ENCODE results near the gene PSME2.

Gene PSME2

DNA sequence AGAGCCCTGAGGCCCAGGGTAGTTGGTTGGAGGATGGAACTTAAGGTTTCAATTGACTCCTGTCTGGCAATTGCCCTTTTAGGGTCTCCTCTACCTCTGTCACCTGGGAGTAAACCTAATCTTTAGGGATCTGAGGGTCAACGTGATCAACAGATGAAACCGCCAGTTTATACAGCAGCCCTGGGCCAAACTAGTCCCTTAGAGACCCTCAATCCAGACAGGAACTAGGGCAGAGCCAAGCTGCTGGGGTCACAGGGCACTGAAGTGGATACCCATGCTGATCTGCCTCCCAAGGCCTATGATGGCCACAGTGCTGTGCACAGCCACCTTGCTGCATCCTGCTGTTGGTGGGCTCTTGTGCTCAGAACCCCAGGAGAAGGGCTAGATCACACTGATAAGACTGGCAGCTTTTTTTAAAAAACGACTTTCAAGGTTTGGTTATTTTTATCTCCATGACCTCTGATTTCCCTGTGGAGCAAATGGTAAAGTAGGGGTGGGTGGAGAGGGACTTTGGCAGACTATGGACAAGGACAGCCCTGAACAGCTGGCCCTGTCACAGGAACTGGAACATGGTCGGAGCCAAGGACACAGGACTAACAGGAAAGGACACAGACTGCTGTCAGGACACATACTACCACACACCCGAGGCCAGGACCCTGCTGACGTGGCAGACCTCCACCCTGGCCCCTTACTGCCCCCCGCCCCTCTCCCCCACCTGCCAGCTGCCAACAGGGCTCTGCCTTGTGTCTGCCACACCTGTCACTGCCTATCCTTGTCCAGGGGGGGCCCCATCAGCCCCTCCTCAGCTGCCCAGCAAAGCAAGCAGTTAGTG is 15.5 kb downstream of the PSME2 start:
- in situ Hi-C loops (cut with HindIII; ENCODE audit: low sequenced_read_pairs) = no loop called here
- TF ChIP-seq, protein P1, sequence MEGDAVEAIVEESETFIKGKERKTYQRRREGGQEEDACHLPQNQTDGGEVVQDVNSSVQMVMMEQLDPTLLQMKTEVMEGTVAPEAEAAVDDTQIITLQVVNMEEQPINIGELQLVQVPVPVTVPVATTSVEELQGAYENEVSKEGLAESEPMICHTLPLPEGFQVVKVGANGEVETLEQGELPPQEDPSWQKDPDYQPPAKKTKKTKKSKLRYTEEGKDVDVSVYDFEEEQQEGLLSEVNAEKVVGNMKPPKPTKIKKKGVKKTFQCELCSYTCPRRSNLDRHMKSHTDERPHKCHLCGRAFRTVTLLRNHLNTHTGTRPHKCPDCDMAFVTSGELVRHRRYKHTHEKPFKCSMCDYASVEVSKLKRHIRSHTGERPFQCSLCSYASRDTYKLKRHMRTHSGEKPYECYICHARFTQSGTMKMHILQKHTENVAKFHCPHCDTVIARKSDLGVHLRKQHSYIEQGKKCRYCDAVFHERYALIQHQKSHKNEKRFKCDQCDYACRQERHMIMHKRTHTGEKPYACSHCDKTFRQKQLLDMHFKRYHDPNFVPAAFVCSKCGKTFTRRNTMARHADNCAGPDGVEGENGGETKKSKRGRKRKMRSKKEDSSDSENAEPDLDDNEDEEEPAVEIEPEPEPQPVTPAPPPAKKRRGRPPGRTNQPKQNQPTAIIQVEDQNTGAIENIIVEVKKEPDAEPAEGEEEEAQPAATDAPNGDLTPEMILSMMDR (IDR thresholded peaks at IDR 0.05; ENCODE audit: low read depth, low read length, missing control alignments) = no peak
- no peak for DNase-seq (ENCODE audit: low read depth)
- no peak overlapping the region for H3K4me3 ChIP-seq (ENCODE audit: low read depth, low read length)

DNA sequence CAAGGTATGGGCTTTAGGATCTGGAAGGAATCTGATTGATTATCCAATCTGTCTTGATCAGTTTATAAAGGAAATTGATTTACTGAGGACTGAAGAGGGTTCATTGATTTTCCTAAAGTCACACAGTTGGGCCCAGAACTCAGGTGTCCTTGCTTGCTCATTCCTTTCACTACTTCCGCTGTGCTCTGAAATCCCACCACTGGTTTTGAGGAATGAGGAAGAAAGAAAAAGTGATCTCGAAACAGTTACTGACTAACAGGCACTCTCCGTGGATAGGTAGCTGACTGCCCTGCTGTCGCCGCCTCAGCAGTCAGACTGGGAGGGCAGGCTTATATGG is 16.1 kb downstream of the PSME2 start, which contains the start of gene FITM1:
TSS of gene FITM1 (plus strand) at position 280 of the 337 bp plus-strand sequence. CDS start 905 bp downstream, outside the sequence.
- DNase-seq (ENCODE audit: low read depth) = no peak
- no peak within 1 kb of the TSS for H3K4me3 ChIP-seq (ENCODE audit: low read depth, low read length)
- in situ Hi-C loops (cut with HindIII; ENCODE audit: low sequenced_read_pairs) = no loop called here
- TF ChIP-seq, protein P1 (IDR thresholded peaks at IDR 0.05; ENCODE audit: low read depth, low read length, missing control alignments) = no peak

DNA sequence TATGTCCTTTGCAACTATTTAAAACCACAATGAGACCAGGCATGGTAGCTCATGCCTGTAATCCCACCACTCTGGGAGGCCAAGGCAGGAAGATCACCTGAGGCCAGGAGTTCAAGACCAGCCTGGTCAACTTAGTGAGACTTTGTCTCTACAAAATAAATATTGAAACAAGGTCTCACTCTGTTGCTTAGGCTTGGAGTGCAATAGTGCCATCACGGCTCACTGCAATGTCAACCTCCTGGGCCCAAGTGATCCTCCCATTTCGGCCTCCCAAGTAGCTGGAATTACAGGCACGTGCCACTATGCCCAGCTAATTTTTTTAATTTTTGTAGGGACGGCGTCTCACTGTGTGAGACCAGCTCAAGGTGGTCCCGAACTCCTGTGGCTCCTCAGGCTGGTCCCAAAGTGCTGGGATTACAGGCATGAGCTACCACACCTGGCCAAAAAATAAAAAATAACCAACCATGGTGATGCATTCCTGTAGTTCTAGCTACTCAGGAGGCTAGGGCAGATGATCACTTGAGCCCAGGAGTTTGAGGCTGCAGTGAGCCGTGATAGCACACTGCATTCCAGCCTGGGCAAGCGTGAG is 16.9 kb downstream of the PSME2 start:
- TF ChIP-seq, protein P1 (IDR thresholded peaks at IDR 0.05; ENCODE audit: low read depth, low read length, missing control alignments) = no peak
- H3K4me3 ChIP-seq (ENCODE audit: low read depth, low read length) = no peak overlapping the region
- no peak for DNase-seq (ENCODE audit: low read depth)
- in situ Hi-C loops (cut with HindIII; ENCODE audit: low sequenced_read_pairs) = no loop called here

DNA sequence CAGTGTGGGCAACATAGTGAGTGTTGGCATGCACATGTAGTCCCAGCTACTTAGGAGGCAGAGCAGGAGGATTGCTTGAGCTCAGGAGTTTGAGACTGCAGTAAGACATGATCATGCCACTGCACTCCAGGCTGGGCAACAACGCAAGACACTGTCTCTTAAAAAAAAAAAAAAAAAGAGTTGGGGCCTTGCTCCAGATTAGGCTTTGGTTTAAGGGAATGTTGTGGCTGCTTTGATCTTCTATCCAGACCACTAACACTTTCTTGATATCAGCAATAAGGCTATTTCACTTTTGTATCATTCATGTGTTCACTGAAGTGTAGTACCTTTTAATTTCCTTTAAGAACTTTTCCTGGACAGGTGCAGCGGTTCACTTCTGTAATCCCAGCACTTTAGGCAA is 18.7 kb downstream of the PSME2 start:
- TF ChIP-seq, protein P1 (IDR thresholded peaks at IDR 0.05; ENCODE audit: low read depth, low read length, missing control alignments) = no peak
- no peak overlapping the region for H3K4me3 ChIP-seq (ENCODE audit: low read depth, low read length)
- DNase-seq (ENCODE audit: low read depth) = no peak
- in situ Hi-C loops (cut with HindIII; ENCODE audit: low sequenced_read_pairs) = no loop called here

DNA sequence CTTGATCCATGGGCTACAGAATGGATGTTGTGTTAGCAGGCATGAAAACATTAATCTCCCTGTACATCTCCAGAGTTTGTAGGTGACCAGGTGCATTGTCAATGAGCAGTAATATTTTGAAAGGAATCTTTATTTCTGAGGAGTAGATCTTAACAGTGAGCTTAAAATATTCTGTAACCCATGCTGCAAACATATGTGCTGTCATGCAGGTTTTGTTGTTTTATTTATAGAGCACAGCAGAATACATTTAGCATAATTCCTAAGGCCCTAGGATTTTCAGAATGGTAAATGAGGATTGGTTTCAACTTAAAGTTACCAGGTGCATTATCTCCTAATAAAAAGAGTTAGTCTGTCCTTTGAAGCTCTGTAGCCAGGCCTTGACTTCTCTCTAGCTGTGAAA is 19.5 kb downstream of the PSME2 start:
- in situ Hi-C loops (cut with HindIII; ENCODE audit: low sequenced_read_pairs) = no loop called here
- H3K4me3 ChIP-seq (ENCODE audit: low read depth, low read length) = no peak overlapping the region
- DNase-seq (ENCODE audit: low read depth) = no peak
- TF ChIP-seq, protein P1 (IDR thresholded peaks at IDR 0.05; ENCODE audit: low read depth, low read length, missing control alignments) = no peak

DNA sequence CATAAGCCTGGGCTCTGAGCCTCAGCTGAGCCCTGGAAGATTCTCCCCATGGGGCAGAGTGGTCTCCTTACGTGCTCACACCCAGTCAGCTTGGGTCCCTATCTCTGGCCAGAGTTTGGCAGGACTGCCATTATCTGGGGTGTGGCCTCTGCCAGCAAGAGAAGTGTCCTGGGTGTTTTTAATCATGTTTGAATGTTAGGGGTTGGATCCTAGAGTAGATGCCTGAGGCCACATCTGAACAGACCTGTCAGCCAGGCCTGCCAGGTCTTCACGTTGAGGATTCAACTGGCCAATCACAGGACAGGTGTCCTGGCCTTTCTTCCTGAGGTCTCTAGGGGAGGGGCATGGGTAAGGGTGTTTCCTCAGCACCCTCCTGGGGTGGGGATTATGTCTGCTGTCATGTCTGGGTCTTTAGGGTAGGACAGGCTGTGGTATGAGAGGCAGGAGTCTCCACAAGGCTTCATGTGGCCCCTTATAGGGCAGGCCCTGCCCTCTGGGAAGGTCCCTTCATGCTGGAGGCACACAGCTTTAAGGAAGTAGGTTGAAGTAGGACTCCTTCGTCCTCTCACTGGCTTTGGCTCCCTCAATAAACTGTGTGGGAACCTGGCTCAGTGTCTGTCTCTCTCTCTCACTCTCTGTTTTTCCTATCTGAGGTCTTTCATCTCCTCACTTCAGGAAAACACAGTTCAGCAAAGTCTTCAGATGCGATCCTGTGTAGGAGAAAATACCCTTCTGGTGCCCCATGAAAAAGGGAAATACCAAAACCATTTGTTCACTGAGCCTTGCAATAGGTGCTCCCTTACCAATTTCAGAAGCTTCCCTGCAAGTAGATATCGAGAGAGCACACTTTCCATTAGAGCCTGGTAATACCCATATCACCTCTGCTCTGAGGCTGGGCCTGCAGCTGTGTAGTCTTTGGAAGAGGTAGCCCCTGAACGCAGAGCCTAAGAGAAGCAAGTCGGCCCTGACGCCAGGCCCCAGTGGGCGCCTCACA is 22.7 kb downstream of the PSME2 start:
- H3K4me3 ChIP-seq (ENCODE audit: low read depth, low read length) = no peak overlapping the region
- TF ChIP-seq, protein P1 (IDR thresholded peaks at IDR 0.05; ENCODE audit: low read depth, low read length, missing control alignments) = no peak
- in situ Hi-C loops (cut with HindIII; ENCODE audit: low sequenced_read_pairs) = no loop called here
- no peak for DNase-seq (ENCODE audit: low read depth)
